ENCODE measurements around the gene PON3.
A peak's percentile ranks its signal among the peaks of the same experiment; 100 is the strongest.
"Not testable (repeated sequence)": the region's sequence is repeated elsewhere in the genome, so short reads cannot be mapped to it uniquely, and the experiment has no call there.

PON3 gene

GRCh38 chr7:95389516-95389915 lies 6.7 kb downstream of the PON3 start:
- Histone ChIP-seq H3K4me3 (ENCODE audit: low read depth, low read length, poor library complexity, severe bottlenecking) (no peak overlapping the region), H3F3A (ENCODE audit: insufficient read depth, low read length) (no peaks in the 10 kb centered on the region), H2AFZ (ENCODE audit: low read length) (no peak overlapping the region), H3K27ac (ENCODE audit: low read depth, low read length, poor library complexity, severe bottlenecking) (no peak overlapping the region), H3K9me2 (ENCODE audit: low read depth, low read length) (no peaks in the 10 kb centered on the region), H3K4me2 (ENCODE audit: low read length) (no peak overlapping the region), H3K4me1 (ENCODE audit: insufficient read depth, low read length, severe bottlenecking) (no peaks in the 10 kb centered on the region), H4K20me1 (ENCODE audit: insufficient read depth, low read length) (no peaks in the 10 kb centered on the region), H3K9me3 (ENCODE audit: low read length) (no peaks in the 10 kb centered on the region), H3K36me3 (ENCODE audit: insufficient read depth, low read length) (no peaks in the 10 kb centered on the region), H3K79me2 (ENCODE audit: insufficient read depth, low read length) (no peaks in the 10 kb centered on the region), H3K27me3 (ENCODE audit: insufficient read depth, low read length) (no peaks in the 10 kb centered on the region), H3K9ac (ENCODE audit: low read length) (no peak overlapping the region)
- TF ChIP-seq CTCF (IDR thresholded peaks at IDR 0.05; ENCODE audit: low read length), result no peak
- no peak for TF ChIP-seq EZH2 (IDR thresholded peaks at IDR 0.05; ENCODE audit: borderline replicate concordance, low read length)

GRCh38 chr7:95379457-95379856 lies 16.7 kb downstream of the PON3 start:
- not testable (repeated sequence) for H3F3A ChIP-seq (ENCODE audit: insufficient read depth, low read length); H2AFZ ChIP-seq (ENCODE audit: low read length); H3K27me3 ChIP-seq (ENCODE audit: insufficient read depth, low read length); H3K27ac ChIP-seq (ENCODE audit: low read depth, low read length, poor library complexity, severe bottlenecking); H3K79me2 ChIP-seq (ENCODE audit: insufficient read depth, low read length); H3K36me3 ChIP-seq (ENCODE audit: insufficient read depth, low read length); H3K4me1 ChIP-seq (ENCODE audit: insufficient read depth, low read length, severe bottlenecking); H3K4me3 ChIP-seq (ENCODE audit: low read depth, low read length, poor library complexity, severe bottlenecking); H3K9ac ChIP-seq (ENCODE audit: low read length); H3K9me2 ChIP-seq (ENCODE audit: low read depth, low read length); H3K9me3 ChIP-seq (ENCODE audit: low read length); H3K4me2 ChIP-seq (ENCODE audit: low read length); H4K20me1 ChIP-seq (ENCODE audit: insufficient read depth, low read length)

- H3K27ac ChIP-seq (ENCODE audit: low read depth, low read length, poor library complexity, severe bottlenecking), result no peak overlapping the region
- H3K4me1 ChIP-seq (ENCODE audit: insufficient read depth, low read length, severe bottlenecking), result peaks cover 9% of the 10 kb centered on the region
- H3K9me3 ChIP-seq (ENCODE audit: low read length), result no peaks in the 10 kb centered on the region
- H3K36me3 ChIP-seq (ENCODE audit: insufficient read depth, low read length), result no peaks in the 10 kb centered on the region; the same call in 1 of the 2 replicates
- no peaks in the 10 kb centered on the region; the same call in 1 of the 2 replicates for H3K27me3 ChIP-seq (ENCODE audit: insufficient read depth, low read length)
- no peaks in the 10 kb centered on the region for H3F3A ChIP-seq (ENCODE audit: insufficient read depth, low read length)
- no peak overlapping the region for H2AFZ ChIP-seq (ENCODE audit: low read length)
- peak overlapping the region; percentile 40; the same call in 1 of the 2 replicates for H3K4me2 ChIP-seq (ENCODE audit: low read length)
- H4K20me1 ChIP-seq (ENCODE audit: insufficient read depth, low read length), result no peaks in the 10 kb centered on the region
- H3K9ac ChIP-seq (ENCODE audit: low read length), result no peak overlapping the region
- H3K9me2 ChIP-seq (ENCODE audit: low read depth, low read length), result no peaks in the 10 kb centered on the region
- peak overlapping the region; percentile 33 for H3K4me3 ChIP-seq (ENCODE audit: low read depth, low read length, poor library complexity, severe bottlenecking)
- TF ChIP-seq EZH2 (IDR thresholded peaks at IDR 0.05; ENCODE audit: borderline replicate concordance, low read length) (no peak), CTCF (IDR thresholded peaks at IDR 0.05; ENCODE audit: low read length) (no peak)
- H3K79me2 ChIP-seq (ENCODE audit: insufficient read depth, low read length), result no peaks in the 10 kb centered on the region
Measured at GRCh38 chr7:95376632-95377400, 19.4 kb downstream of the PON3 start.
